H1 (cell line): ENCODE measurements around the gene POFUT2. TPM values are rescaled to one million over a fixed set of nuclear protein-coding genes. Genes with fewer than 3 reads are reported as not detected.

ENCODE experiments used
- CTCF ChIA-PET: fragments of 300-600 bp; sonication (Branson Sonifier 250); formaldehyde crosslinking; loops from one replicate; lab custom pipeline; 2021; ENCODE audit not compliant: partially characterized antibody; lab: Charles Lee
- POLR2A ChIA-PET: fragments of 300-600 bp; sonication (Branson Sonifier 250); formaldehyde crosslinking; loops from one replicate; lab custom pipeline; 2021; ENCODE audit warnings: inconsistent platforms; ENCODE audit not compliant: partially characterized antibody; lab: Charles Lee
- DNase-seq, 2 experiments: peaks; one replicate each; pipeline versions ENCODE4 v3.0.0 to v3.0.0-alpha.2; 2010 to 2022; ENCODE audit warnings: low spot score in 2 of 2, low read depth in 1 of 2, mixed read lengths in 1 of 2
- FAIRE-seq: peaks from 2 replicates; lab custom pipeline; 2011; peaks lifted over from hg19 to GRCh38; lab: Jason Lieb, UNC
- H2AFZ ChIP-seq: 2 replicates; pipeline ENCODE4 v1.8.1; 2012; ENCODE audit warnings: low read length, inconsistent platforms
- H2AK5ac ChIP-seq: 2 replicates; pipeline ENCODE4 v1.6.1; 2013; ENCODE audit warnings: low read depth, low read length
- H2BK120ac ChIP-seq: replicated peaks from 2 replicates; pipeline ENCODE3; 2013; ENCODE audit warnings: low read depth, low read length, inconsistent platforms
- H2BK12ac ChIP-seq: 2 replicates; pipeline ENCODE4 v1.6.1; 2013; ENCODE audit warnings: low read depth, low read length
- H2BK15ac ChIP-seq: 2 replicates; pipeline ENCODE4 v1.6.1; 2013; ENCODE audit warnings: low read length
- H2BK20ac ChIP-seq: 2 replicates; pipeline ENCODE4 v1.6.1; 2013; ENCODE audit warnings: low read length
- H2BK5ac ChIP-seq: 2 replicates; pipeline ENCODE4 v1.6.1; 2013; ENCODE audit warnings: low read depth, low read length
- H3K14ac ChIP-seq: 2 replicates; pipeline ENCODE4 v1.6.1; 2013; ENCODE audit warnings: inconsistent platforms; ENCODE audit not compliant: insufficient read length
- H3K18ac ChIP-seq: 2 replicates; pipeline ENCODE4 v1.6.1; 2013; ENCODE audit warnings: low read length; ENCODE audit errors: extremely low read depth
- H3K23ac ChIP-seq: 2 replicates; pipeline ENCODE4 v1.6.1; 2013; ENCODE audit warnings: inconsistent platforms; ENCODE audit not compliant: insufficient read length
- H3K23me2 ChIP-seq: 2 replicates; pipeline ENCODE4 v1.6.1; 2013; ENCODE audit warnings: low read depth, low read length
- H3K27ac ChIP-seq: 2 replicates; pipeline ENCODE4 v1.6.1; 2011; ENCODE audit warnings: low read depth, low read length, inconsistent platforms
- H3K27me3 ChIP-seq, 4 experiments: replicated peaks in 1 of 4; 1 replicate in 1 of 4; 2 replicates in 3 of 4; pipeline versions ENCODE4 v1.6.1 to v1.8.1; 2011 to 2013; ENCODE audit warnings: low read length in 3 of 4, mild to moderate bottlenecking in 3 of 4, inconsistent platforms in 2 of 4, mixed read lengths in 2 of 4, moderate library complexity in 1 of 4; ENCODE audit not compliant: control insufficient read depth in 3 of 4, insufficient read depth in 3 of 4; ENCODE audit errors: extremely low read depth in 1 of 4
- H3K36me3 ChIP-seq, 4 experiments: 2 replicates each; pipeline versions ENCODE4 v1.6.1 to v1.8.1; 2011 to 2013; ENCODE audit warnings: mild to moderate bottlenecking in 4 of 4, low read length in 3 of 4, moderate library complexity in 2 of 4, control low read depth in 1 of 4, inconsistent platforms in 1 of 4; ENCODE audit not compliant: insufficient read depth in 4 of 4, control insufficient read depth in 2 of 4
- H3K4ac ChIP-seq: replicated peaks from 2 replicates; pipeline ENCODE3; 2013; ENCODE audit warnings: low read length, low read depth, mixed read lengths, inconsistent platforms; ENCODE audit not compliant: insufficient read length
- H3K4me1 ChIP-seq, 4 experiments: replicated peaks in 1 of 4; 1 replicate in 1 of 4; 2 replicates in 3 of 4; pipeline versions ENCODE4 v1.6.1 to v1.8.1; 2011 to 2013; ENCODE audit warnings: low read length in 3 of 4, inconsistent platforms in 2 of 4, mixed read lengths in 1 of 4; ENCODE audit not compliant: insufficient read depth in 4 of 4, control insufficient read depth in 3 of 4
- H3K4me2 ChIP-seq, 2 experiments: 2 replicates each; pipeline versions ENCODE4 v1.6.1 to v1.8.1; 2011 to 2013; ENCODE audit warnings: low read depth in 2 of 2, low read length in 2 of 2, control low read depth in 1 of 2, inconsistent platforms in 1 of 2, mild to moderate bottlenecking in 1 of 2; ENCODE audit not compliant: insufficient read depth in 1 of 2
- H3K4me3 ChIP-seq, 4 experiments: fragments of 200-600, 300-600 bp in 1 of 4; sonication (generic), shearing (Covaris generic), sonication (Bioruptor Twin) in 1 of 4; 2 replicates each; pipeline versions ENCODE4 v1.5.1 to v1.8.1; 2011 to 2016; ENCODE audit warnings: low read length in 4 of 4, low read depth in 3 of 4, control low read depth in 2 of 4, inconsistent platforms in 2 of 4, mild to moderate bottlenecking in 2 of 4, mixed read lengths in 1 of 4, moderate library complexity in 1 of 4; ENCODE audit not compliant: insufficient read depth in 2 of 4; ENCODE audit errors: extremely low read depth in 1 of 4
- H3K56ac ChIP-seq: replicated peaks from 2 replicates; pipeline ENCODE3; 2013; ENCODE audit warnings: low read depth, mild to moderate bottlenecking, mixed read lengths, low read length, inconsistent platforms; ENCODE audit not compliant: insufficient read length
- H3K79me1 ChIP-seq: 2 replicates; pipeline ENCODE4 v1.6.1; 2013; ENCODE audit warnings: low read depth, low read length, control low read depth
- H3K79me2 ChIP-seq, 2 experiments: 2 replicates each; pipeline versions ENCODE4 v1.6.1 to v1.8.1; 2012 to 2013; ENCODE audit warnings: low read length in 2 of 2, mild to moderate bottlenecking in 2 of 2, inconsistent platforms in 1 of 2; ENCODE audit not compliant: insufficient read depth in 2 of 2, control insufficient read depth in 1 of 2
- H3K9ac ChIP-seq, 4 experiments: replicated peaks in 1 of 4; 1 replicate in 1 of 4; 2 replicates in 3 of 4; pipeline versions ENCODE4 v1.6.1 to v1.8.1; 2011 to 2013; ENCODE audit warnings: low read depth in 3 of 4, low read length in 3 of 4, control low read depth in 2 of 4, mild to moderate bottlenecking in 2 of 4, moderate library complexity in 2 of 4, inconsistent platforms in 1 of 4; ENCODE audit errors: extremely low read depth in 1 of 4
- H3K9me3 ChIP-seq, 2 experiments: 2 replicates each; pipeline versions ENCODE4 v1.6.1 to v1.8.1; 2012 to 2013; ENCODE audit warnings: mild to moderate bottlenecking in 2 of 2, moderate library complexity in 2 of 2, control low read depth in 1 of 2, inconsistent platforms in 1 of 2, low read depth in 1 of 2, low read length in 1 of 2, mixed read lengths in 1 of 2; ENCODE audit not compliant: insufficient read depth in 2 of 2
- H4K20me1 ChIP-seq, 2 experiments: replicated peaks in 1 of 2; 2 replicates each; pipeline versions ENCODE3 to v1.8.1; 2011 to 2013; ENCODE audit warnings: inconsistent platforms in 2 of 2, low read length in 2 of 2, mild to moderate bottlenecking in 1 of 2; ENCODE audit not compliant: insufficient read depth in 2 of 2, control insufficient read depth in 1 of 2
- H4K5ac ChIP-seq: 2 replicates; pipeline ENCODE4 v1.6.1; 2013; ENCODE audit warnings: low read length, low read depth, mixed read lengths, inconsistent platforms; ENCODE audit not compliant: insufficient read length
- H4K8ac ChIP-seq: 2 replicates; pipeline ENCODE4 v1.8.0; 2013; ENCODE audit warnings: mild to moderate bottlenecking, moderate library complexity, low read length, inconsistent platforms; ENCODE audit not compliant: insufficient read depth; ENCODE audit errors: extremely low read depth
- H4K91ac ChIP-seq: replicated peaks from 2 replicates; pipeline ENCODE3; 2013; ENCODE audit warnings: low read length, mixed read lengths, inconsistent platforms; ENCODE audit not compliant: insufficient read length
- CEBPB ChIP-seq: IDR thresholded peaks from 2 replicates; pipeline ENCODE4 v1.6.1; 2012; ENCODE audit warnings: low read depth, low read length
- CHD2 ChIP-seq: IDR thresholded peaks from 2 replicates; pipeline ENCODE4 v1.6.1; 2012; ENCODE audit warnings: low read length, improper control_type of control experiment
- CREB1 ChIP-seq: IDR thresholded peaks from 2 replicates; pipeline ENCODE4 v1.6.1; 2012; ENCODE audit warnings: inconsistent platforms
- CTCF ChIP-seq, 3 experiments: IDR thresholded peaks; 1 replicate in 2 of 3; 2 replicates in 1 of 3; pipeline versions ENCODE4 v1.5.1 to v1.6.1; 2011; ENCODE audit warnings: low read length in 3 of 3, mild to moderate bottlenecking in 3 of 3, inconsistent platforms in 2 of 3, low read depth in 1 of 3, moderate library complexity in 1 of 3; ENCODE audit not compliant: insufficient read depth in 1 of 3; ENCODE audit errors: control extremely low read depth in 1 of 3
- KDM1A ChIP-seq: fragments of 200-600, 300-600 bp; sonication (generic); IDR thresholded peaks from 2 replicates; pipeline ENCODE4 v1.7.1; 2016; ENCODE audit warnings: mild to moderate bottlenecking, low read length, borderline replicate concordance
- NRF1 ChIP-seq: IDR thresholded peaks from 2 replicates; pipeline ENCODE4 v1.6.1; 2011; ENCODE audit warnings: mild to moderate bottlenecking, low read depth, low read length, improper control_type of control experiment
- POU5F1 ChIP-seq: IDR thresholded peaks from 2 replicates; pipeline ENCODE4 v1.6.1; 2011; ENCODE audit warnings: low read depth, mild to moderate bottlenecking, low read length, moderate library complexity
- RFX5 ChIP-seq: IDR thresholded peaks from 2 replicates; pipeline ENCODE4 v1.6.1; 2011; ENCODE audit warnings: low read depth, low read length, improper control_type of control experiment, borderline replicate concordance
- SIX5 ChIP-seq: IDR thresholded peaks from 2 replicates; pipeline ENCODE4 v1.6.1; 2011; ENCODE audit warnings: mild to moderate bottlenecking, low read depth, low read length
- SP2 ChIP-seq: IDR thresholded peaks from 2 replicates; pipeline ENCODE4 v1.6.1; 2012; ENCODE audit warnings: mild to moderate bottlenecking, low read length, inconsistent platforms
- SUZ12 ChIP-seq: fragments of 200-600 bp; sonication (generic); IDR thresholded peaks from 2 replicates; pipeline ENCODE4 v1.6.1; 2012; ENCODE audit warnings: mild to moderate bottlenecking, inconsistent platforms, low read length, moderate library complexity, mixed read lengths
- TAF7 ChIP-seq: optimal IDR thresholded peaks from 2 replicates; pipeline ENCODE3; 2011; ENCODE audit warnings: low read depth, mild to moderate bottlenecking, inconsistent platforms, low read length, moderate library complexity, borderline replicate concordance
- ZNF274 ChIP-seq: IDR thresholded peaks from 2 replicates; pipeline ENCODE4 v1.7.0; 2012; ENCODE audit warnings: low read length, borderline replicate concordance; ENCODE audit errors: extremely low read depth
- WGBS, 2 experiments: shearing (Covaris generic) in 1 of 2; methylation state at CpG; one replicate each; pipeline versions ENCODE4 v1.1.6 to v1.1.7; 2013 to 2015; ENCODE audit warnings: low lambda C conversion rate in 2 of 2, mixed read lengths in 2 of 2, inconsistent platforms in 1 of 2, low coverage in 1 of 2, missing lambda C conversion rate in 1 of 2; ENCODE audit not compliant: insufficient replicate concordance in 2 of 2, insufficient coverage in 1 of 2, insufficient read length in 1 of 2; ENCODE audit errors: extremely low coverage in 1 of 2, missing lambda C conversion rate in 1 of 2; 5-methylcytosine and 5-hydroxymethylcytosine counted together
- polyA plus RNA-seq, 7 experiments: library from polyadenylated mRNA; depleted of rRNA in 3 of 7; stranded (reverse) in 5 of 7; unstranded in 2 of 7; fragments of >200 nt in 5 of 7; fragments of 200-250 nt in 2 of 7; gene quantifications; 1 replicate in 5 of 7; 2 replicates in 1 of 7; 4 replicates in 1 of 7; pipeline versions ENCODE4 v1.2.1 to v1.2.3, GENCODE V29; 2011 to 2013; ENCODE audit warnings: missing spikeins in 2 of 7, mixed read lengths in 2 of 7
- total RNA-seq: library from RNA; stranded (reverse); fragmentation: NEBNext Ultra II Directional; extraction: Animal tissue kit (Norgen Biotek cat#: 25700); gene quantifications from 2 replicates; pipeline ENCODE4 v1.2.1, GENCODE V29; 2021

POFUT2 gene
- total and polyA plus RNA-seq, 2 of the 8 experiments (the other 6 are each of a cell fraction or from before 2014, with no cell fraction given), result 13.7 to 32.1 TPM

GRCh38 chr21:45231705-45232104 lies 56.0 kb downstream of the POFUT2 start:
- Histone ChIP-seq H2BK15ac (no peak overlapping the region), H3K27ac (no peak overlapping the region), H4K20me1 (no peaks in the 10 kb centered on the region), H2BK20ac (no peak overlapping the region), H3K4me2 (no peak overlapping the region), H3K36me3 (no peaks in the 10 kb centered on the region), H2BK5ac (no peak overlapping the region), H3K23ac (no peak overlapping the region), H3K4me3 (no peak overlapping the region), H2AK5ac (no peak overlapping the region), H4K5ac (no peak overlapping the region), H3K79me2 (no peaks in the 10 kb centered on the region), H3K4ac (no peak overlapping the region), H2BK12ac (no peak overlapping the region), H3K56ac (no peak overlapping the region), H3K27me3 (no peaks in the 10 kb centered on the region), H4K91ac (no peak overlapping the region), H3K14ac (no peak overlapping the region), H3K9ac (no peak overlapping the region), H4K8ac (no peak overlapping the region), H2BK120ac (no peak overlapping the region), H3K79me1 (no peaks in the 10 kb centered on the region), H3K18ac (no peak overlapping the region), H3K4me1 (no peaks in the 10 kb centered on the region), H3K9me3 (no peaks in the 10 kb centered on the region), H3K23me2 (no peaks in the 10 kb centered on the region), H2AFZ (no peak overlapping the region)
- WGBS, 2 experiments, result 92% methylated on average over 3 of the region's 3 CpGs; no CpG with 5 or more reads in 1 of the 2 experiments
- no peak for DNase-seq
- no peak for FAIRE-seq
- ChIA-PET CTCF (interaction anchor here (0.7 to 2.2 kb wide), 2 partner anchors 10 to 966 kb away, joined by 3 to 8 read pairs; no protein-coding TSS in a partner anchor), POLR2A (interaction anchor here (1.2 kb wide), 1 partner anchor 17 kb away, joined by 4 read pairs; no protein-coding TSS in a partner anchor)
- TF ChIP-seq SUZ12, result no peak
- TF ChIP-seq CEBPB, result no peak
- no peak for TF ChIP-seq SP2
- no peak for TF ChIP-seq NRF1
- no peak for TF ChIP-seq ZNF274
- TF ChIP-seq CTCF (IDR thresholded peaks at IDR 0.05; ENCODE audit: control extremely low read depth in 1 of 3, insufficient read depth in 1 of 3, low read depth in 1 of 3, low read length in 3 of 3), result no peak
- no peak for TF ChIP-seq SIX5
- no peak for TF ChIP-seq CHD2
- no peak for TF ChIP-seq POU5F1
- no peak for TF ChIP-seq CREB1
- no peak for TF ChIP-seq TAF7
- TF ChIP-seq RFX5, result no peak
- no peak for TF ChIP-seq KDM1A
